GM12878 (cell line): ENCODE data around the gene VNN1. TPM values are rescaled to one million over a fixed set of nuclear protein-coding genes. Genes with fewer than 3 reads are reported as not detected.

Source experiments
- BACH1 ChIP-seq: fragments of 450-650 bp; IDR thresholded peaks from 2 replicates; pipeline ENCODE4 v1.6.1; 2017; ENCODE audit warnings: mild to moderate bottlenecking, borderline replicate concordance
- BMI1 ChIP-seq: fragments of 450-650 bp; IDR thresholded peaks from 2 replicates; pipeline ENCODE4 v1.6.1; 2016; ENCODE audit warnings: mild to moderate bottlenecking, moderate library complexity, borderline replicate concordance
- CEBPZ ChIP-seq: fragments of 150-350 bp; IDR thresholded peaks from 2 replicates; pipeline ENCODE4 v1.6.1; 2016; ENCODE audit warnings: low read depth, low read length
- E2F4 ChIP-seq: IDR thresholded peaks from 2 replicates; pipeline ENCODE4 v1.6.1; 2012; ENCODE audit warnings: low read depth, low read length, improper control_type of control experiment
- EGR1 ChIP-seq, 2 experiments: IDR thresholded peaks; 1 replicate in 1 of 2; 2 replicates in 1 of 2; pipeline ENCODE4 v1.6.1; 2011 to 2012; ENCODE audit warnings: low read depth in 2 of 2, low read length in 2 of 2, borderline replicate concordance in 1 of 2, mild to moderate bottlenecking in 1 of 2, moderate library complexity in 1 of 2
- ETV6 ChIP-seq, 2 experiments: fragments of 450-650 bp in 1 of 2; IDR thresholded peaks in 1 of 2; conservative IDR thresholded peaks in 1 of 2; 2 replicates each; pipeline ENCODE4 v1.6.1; 2014; ENCODE audit warnings: antibody characterized with exemption in 1 of 2, borderline replicate concordance in 1 of 2, low read depth in 1 of 2, mild to moderate bottlenecking in 1 of 2, moderate library complexity in 1 of 2
- HDAC6 ChIP-seq: fragments of 200-600 bp; sonication (generic); IDR thresholded peaks from one replicate; pipeline ENCODE4 v1.8.0; 2017; ENCODE audit warnings: antibody characterized with exemption; ENCODE audit not compliant: unreplicated experiment
- JUND ChIP-seq: IDR thresholded peaks from 2 replicates; pipeline ENCODE4 v1.6.1; 2012; ENCODE audit warnings: low read depth, mild to moderate bottlenecking, low read length, improper control_type of control experiment, moderate library complexity
- MTA3 ChIP-seq: IDR thresholded peaks from 2 replicates; pipeline ENCODE4 v1.6.1; 2012; ENCODE audit warnings: low read length, inconsistent platforms, borderline replicate concordance
- NFYA ChIP-seq: IDR thresholded peaks from 2 replicates; pipeline ENCODE4 v1.6.1; 2011; ENCODE audit warnings: low read depth, mild to moderate bottlenecking, low read length, improper control_type of control experiment, borderline replicate concordance
- RFX5 ChIP-seq: IDR thresholded peaks from 2 replicates; pipeline ENCODE4 v1.6.1; 2011; ENCODE audit warnings: low read depth, low read length, improper control_type of control experiment
- STAT3 ChIP-seq: IDR thresholded peaks from 2 replicates; pipeline ENCODE4 v1.6.1; 2011; ENCODE audit warnings: low read depth, low read length, improper control_type of control experiment
- SUPT20H ChIP-seq: IDR thresholded peaks from 2 replicates; pipeline ENCODE4 v1.6.1; 2011; ENCODE audit warnings: low read depth, mild to moderate bottlenecking, low read length, moderate library complexity, borderline replicate concordance; ENCODE audit not compliant: control insufficient read depth
- TCF3 ChIP-seq: IDR thresholded peaks from 2 replicates; pipeline ENCODE4 v1.6.1; 2012; ENCODE audit warnings: low read depth, mild to moderate bottlenecking, low read length, borderline replicate concordance; ENCODE audit not compliant: insufficient read depth
- polyA plus RNA-seq, 11 experiments: library from polyadenylated mRNA; depleted of rRNA in 4 of 11; unstranded in 6 of 11; stranded (reverse) in 5 of 11; fragments of >200 nt; fragmentation: Nextera tagmentation in 4 of 11; fragmentation: Illumina TruSeq in 1 of 11; extraction: Ambion mirVana in 4 of 11; extraction: Trizol in 1 of 11; gene quantifications; 1 replicate in 1 of 11; 2 replicates in 10 of 11; pipeline versions ENCODE4 v1.2.1 to v1.2.3, GENCODE V29; 2011 to 2016; ENCODE audit warnings: inconsistent platforms in 2 of 11, missing spikeins in 2 of 11, low read depth in 1 of 11
- total RNA-seq, 4 experiments: library from RNA; depleted of rRNA in 3 of 4; stranded (reverse); fragments of >200 nt in 3 of 4; fragmentation: Illumina TruSeq in 1 of 4; extraction: Trizol in 1 of 4; gene quantifications; 2 replicates each; pipeline versions ENCODE4 v1.2.1 to v1.2.3, GENCODE V29; 2013 to 2021

VNN1 gene
- total and polyA plus RNA-seq, 10 of the 15 experiments (the other 5 are each of a cell fraction or from before 2014, with no cell fraction given): not detected

DNA sequence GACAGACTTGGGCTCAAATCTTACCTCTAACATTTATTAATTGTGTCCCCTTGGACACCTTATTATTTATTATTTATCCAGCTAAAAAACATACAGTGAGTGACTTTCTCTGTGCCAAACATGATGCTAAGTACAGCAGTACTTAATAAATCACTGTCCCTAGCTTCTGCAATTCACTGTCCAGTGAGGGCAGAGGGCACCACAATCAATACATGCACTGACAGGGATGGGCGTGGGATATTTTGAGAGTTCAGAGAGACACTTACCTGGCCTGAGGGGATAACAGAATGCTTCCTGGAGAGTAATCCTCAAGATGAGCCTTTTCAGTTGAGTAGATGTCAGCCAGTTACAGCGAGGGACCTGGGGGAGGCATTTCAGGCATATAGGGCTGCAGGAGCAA is 80.5 kb downstream of the VNN1 start (continued):
- no peak for TF ChIP-seq CEBPZ
- TF ChIP-seq E2F4: no peak
- TF ChIP-seq TCF3: no peak
- no peak for TF ChIP-seq BMI1
- no peak for TF ChIP-seq RFX5
- TF ChIP-seq BACH1: no peak
- TF ChIP-seq STAT3: no peak
- TF ChIP-seq MTA3: no peak
- TF ChIP-seq HDAC6: no peak
- TF ChIP-seq EGR1 (IDR thresholded peaks at IDR 0.05; ENCODE audit: borderline replicate concordance in 1 of 2, low read depth in 2 of 2, low read length in 2 of 2): no peak
- no peak for TF ChIP-seq JUND
- no peak for TF ChIP-seq NFYA
- no peak for TF ChIP-seq ETV6 (conservative IDR thresholded peaks at IDR 0.05 in 1 of 2, IDR thresholded peaks at IDR 0.05 in 1 of 2; ENCODE audit: borderline replicate concordance in 1 of 2, low read depth in 1 of 2)
- no peak for TF ChIP-seq SUPT20H

Other genes with a start within 250 kb of the VNN1 start
Only the 7 nearest of the 10 such genes appear.
- not detected in 2 replicates for gene TAAR6, start 143.7 kb downstream of the VNN1 start, total RNA-seq (2014; rRNA removed)
- not detected in 2 replicates for gene TAAR6, start 143.7 kb downstream of the VNN1 start, total RNA-seq (2014; rRNA removed; fragmentation: Illumina TruSeq; extraction: Trizol)
- gene TAAR6, start 143.7 kb downstream of the VNN1 start, total RNA-seq (2021): not detected in 2 replicates
- gene TAAR6, start 143.7 kb downstream of the VNN1 start, polyA plus RNA-seq (2011; rRNA removed): not detected in 2 replicates
- not detected in 2 replicates for gene TAAR6, start 143.7 kb downstream of the VNN1 start, polyA plus RNA-seq (2014; fragmentation: Illumina TruSeq; extraction: Trizol)
- not detected for gene TAAR6, start 143.7 kb downstream of the VNN1 start, polyA plus RNA-seq (2014; fragmentation: Nextera tagmentation; extraction: Ambion mirVana)
- not detected in 2 replicates for gene TAAR6, start 143.7 kb downstream of the VNN1 start, polyA plus RNA-seq (2014; rRNA removed)
- not detected for gene TAAR6, start 143.7 kb downstream of the VNN1 start, polyA plus RNA-seq (2016; fragmentation: Nextera tagmentation; extraction: Ambion mirVana)
- not detected in 2 replicates for gene TAAR5, start 124.3 kb downstream of the VNN1 start, total RNA-seq (2014; rRNA removed)
- not detected in 2 replicates for gene TAAR5, start 124.3 kb downstream of the VNN1 start, total RNA-seq (2014; rRNA removed; fragmentation: Illumina TruSeq; extraction: Trizol)
- gene TAAR5, start 124.3 kb downstream of the VNN1 start, total RNA-seq (2021): not detected in 2 replicates
- gene TAAR5, start 124.3 kb downstream of the VNN1 start, polyA plus RNA-seq (2011; rRNA removed): not detected in 2 replicates
- not detected in 2 replicates for gene TAAR5, start 124.3 kb downstream of the VNN1 start, polyA plus RNA-seq (2014; fragmentation: Illumina TruSeq; extraction: Trizol)
- gene TAAR5, start 124.3 kb downstream of the VNN1 start, polyA plus RNA-seq (2014; fragmentation: Nextera tagmentation; extraction: Ambion mirVana): not detected
- gene TAAR5, start 124.3 kb downstream of the VNN1 start, polyA plus RNA-seq (2014; rRNA removed): not detected in 2 replicates
- gene TAAR5, start 124.3 kb downstream of the VNN1 start, polyA plus RNA-seq (2016; fragmentation: Nextera tagmentation; extraction: Ambion mirVana): not detected
- not detected in 2 replicates for gene TAAR2, start 89.8 kb downstream of the VNN1 start, total RNA-seq (2014; rRNA removed)
- not detected in 2 replicates for gene TAAR2, start 89.8 kb downstream of the VNN1 start, total RNA-seq (2014; rRNA removed; fragmentation: Illumina TruSeq; extraction: Trizol)
- gene TAAR2, start 89.8 kb downstream of the VNN1 start, total RNA-seq (2021): not detected in 2 replicates
- gene TAAR2, start 89.8 kb downstream of the VNN1 start, polyA plus RNA-seq (2011; rRNA removed): not detected in 2 replicates
- gene TAAR2, start 89.8 kb downstream of the VNN1 start, polyA plus RNA-seq (2014; fragmentation: Illumina TruSeq; extraction: Trizol): not detected in 2 replicates
- not detected for gene TAAR2, start 89.8 kb downstream of the VNN1 start, polyA plus RNA-seq (2014; fragmentation: Nextera tagmentation; extraction: Ambion mirVana)
- gene TAAR2, start 89.8 kb downstream of the VNN1 start, polyA plus RNA-seq (2014; rRNA removed): not detected in 2 replicates
- not detected for gene TAAR2, start 89.8 kb downstream of the VNN1 start, polyA plus RNA-seq (2016; fragmentation: Nextera tagmentation; extraction: Ambion mirVana)
- not detected in 2 replicates for gene TAAR1, start 54.9 kb downstream of the VNN1 start, total RNA-seq (2014; rRNA removed)
- gene TAAR1, start 54.9 kb downstream of the VNN1 start, total RNA-seq (2014; rRNA removed; fragmentation: Illumina TruSeq; extraction: Trizol): not detected in 2 replicates
- gene TAAR1, start 54.9 kb downstream of the VNN1 start, total RNA-seq (2021): not detected in 2 replicates
- gene TAAR1, start 54.9 kb downstream of the VNN1 start, polyA plus RNA-seq (2011; rRNA removed): not detected in 2 replicates
- not detected in 2 replicates for gene TAAR1, start 54.9 kb downstream of the VNN1 start, polyA plus RNA-seq (2014; fragmentation: Illumina TruSeq; extraction: Trizol)
- gene TAAR1, start 54.9 kb downstream of the VNN1 start, polyA plus RNA-seq (2014; fragmentation: Nextera tagmentation; extraction: Ambion mirVana): not detected
- not detected in 2 replicates for gene TAAR1, start 54.9 kb downstream of the VNN1 start, polyA plus RNA-seq (2014; rRNA removed)
- gene TAAR1, start 54.9 kb downstream of the VNN1 start, polyA plus RNA-seq (2016; fragmentation: Nextera tagmentation; extraction: Ambion mirVana): not detected
- 21.3 and 26.3 TPM in 2 replicates for gene VNN2, start 43.8 kb upstream of the VNN1 start, total RNA-seq (2014; rRNA removed)
- gene VNN2, start 43.8 kb upstream of the VNN1 start, total RNA-seq (2014; rRNA removed; fragmentation: Illumina TruSeq; extraction: Trizol): 22.9 and 23.9 TPM in 2 replicates
- 13.8 and 15.1 TPM in 2 replicates for gene VNN2, start 43.8 kb upstream of the VNN1 start, total RNA-seq (2021)
- 18.2 and 21.5 TPM in 2 replicates for gene VNN2, start 43.8 kb upstream of the VNN1 start, polyA plus RNA-seq (2011; rRNA removed)
- 30.1 and 41.7 TPM in 2 replicates for gene VNN2, start 43.8 kb upstream of the VNN1 start, polyA plus RNA-seq (2014; fragmentation: Illumina TruSeq; extraction: Trizol)
- gene VNN2, start 43.8 kb upstream of the VNN1 start, polyA plus RNA-seq (2014; fragmentation: Nextera tagmentation; extraction: Ambion mirVana): 10 to 100 TPM; 26.4 to 27.3 TPM
- gene VNN2, start 43.8 kb upstream of the VNN1 start, polyA plus RNA-seq (2014; rRNA removed): 14.4 and 24.4 TPM in 2 replicates
- 10 to 100 TPM; 18.2 to 19.4 TPM for gene VNN2, start 43.8 kb upstream of the VNN1 start, polyA plus RNA-seq (2016; fragmentation: Nextera tagmentation; extraction: Ambion mirVana)
- 7.2 and 11.4 TPM in 2 replicates for gene SLC18B1, start 84.6 kb upstream of the VNN1 start, total RNA-seq (2014; rRNA removed)
- gene SLC18B1, start 84.6 kb upstream of the VNN1 start, total RNA-seq (2014; rRNA removed; fragmentation: Illumina TruSeq; extraction: Trizol): 8.4 and 8.5 TPM in 2 replicates
- 7.0 and 7.8 TPM in 2 replicates for gene SLC18B1, start 84.6 kb upstream of the VNN1 start, total RNA-seq (2021)
- gene SLC18B1, start 84.6 kb upstream of the VNN1 start, polyA plus RNA-seq (2011; rRNA removed): 3.6 and 5.3 TPM in 2 replicates
- gene SLC18B1, start 84.6 kb upstream of the VNN1 start, polyA plus RNA-seq (2014; fragmentation: Illumina TruSeq; extraction: Trizol): 9.7 and 13.0 TPM in 2 replicates
- gene SLC18B1, start 84.6 kb upstream of the VNN1 start, polyA plus RNA-seq (2014; fragmentation: Nextera tagmentation; extraction: Ambion mirVana): 1 to 10 TPM; 3.5 to 6.3 TPM
- 5.3 and 6.6 TPM in 2 replicates for gene SLC18B1, start 84.6 kb upstream of the VNN1 start, polyA plus RNA-seq (2014; rRNA removed)
- gene SLC18B1, start 84.6 kb upstream of the VNN1 start, polyA plus RNA-seq (2016; fragmentation: Nextera tagmentation; extraction: Ambion mirVana): 10 to 100 TPM in 1 of 2 experiments, 1 to 10 TPM in 1; 8.5 to 11.8 TPM
- gene RPS12, start 100.5 kb upstream of the VNN1 start, total RNA-seq (2014; rRNA removed): 2,747 and 2,993 TPM in 2 replicates
- gene RPS12, start 100.5 kb upstream of the VNN1 start, total RNA-seq (2014; rRNA removed; fragmentation: Illumina TruSeq; extraction: Trizol): 2,703 and 2,713 TPM in 2 replicates
- gene RPS12, start 100.5 kb upstream of the VNN1 start, total RNA-seq (2021): 1,613 and 1,701 TPM in 2 replicates
- 2,437 and 2,746 TPM in 2 replicates for gene RPS12, start 100.5 kb upstream of the VNN1 start, polyA plus RNA-seq (2011; rRNA removed)
- 1,209 and 1,555 TPM in 2 replicates for gene RPS12, start 100.5 kb upstream of the VNN1 start, polyA plus RNA-seq (2014; fragmentation: Illumina TruSeq; extraction: Trizol)
- gene RPS12, start 100.5 kb upstream of the VNN1 start, polyA plus RNA-seq (2014; fragmentation: Nextera tagmentation; extraction: Ambion mirVana): 1,000 to 10,000 TPM; 2,955 to 3,077 TPM
- gene RPS12, start 100.5 kb upstream of the VNN1 start, polyA plus RNA-seq (2014; rRNA removed): 3,381 and 3,739 TPM in 2 replicates
- gene RPS12, start 100.5 kb upstream of the VNN1 start, polyA plus RNA-seq (2016; fragmentation: Nextera tagmentation; extraction: Ambion mirVana): 1,000 to 10,000 TPM; 1,013 to 1,054 TPM